ENCODE results near the gene HS6ST2.

- TF ChIP-seq POLR2AphosphoS5 (IDR thresholded peaks at IDR 0.05; ENCODE audit: borderline replicate concordance, low read depth, low read length) (no peak), EZH2 (IDR thresholded peaks at IDR 0.05) (no peak), FOXP2 (optimal IDR thresholded peaks at IDR 0.05; ENCODE audit: control extremely low read depth, extremely low read length, insufficient read depth) (no peak)
These were observed 339.6 kb downstream of the HS6ST2 start for GRCh38 chrX:132618810-132619209.

All from SK-N-MC (cell line).